Upper lobe of left lung (tissue), 6 donors: Measurements from ENCODE around the gene IRF5. TPM values are rescaled to one million over a fixed set of nuclear protein-coding genes. Genes with fewer than 3 reads are reported as not detected.

Experiments
- ATAC-seq, 2 donors: fragments of 200-7000 bp; cut with Tn5 transposase; one replicate each; pipeline ENCODE4 v1.9.1; 2022; ENCODE audit warnings: mild to moderate bottlenecking in 2 of 2, moderate library complexity in 2 of 2; ENCODE audit not compliant: low FRiP score in 2 of 2
- DNase-seq, 2 donors: peaks; one replicate each; pipeline ENCODE4 v3.0.0-alpha.2; 2019 to 2020
- H3K27ac ChIP-seq, 4 donors: fragments of 200-600 bp; sonication (generic); one replicate each; pipeline ENCODE4 v1.5.1; 2016 to 2019
- H3K27me3 ChIP-seq, 4 donors: fragments of 200-600 bp; sonication (generic); one replicate each; pipeline ENCODE4 v1.5.1; 2017 to 2019
- H3K36me3 ChIP-seq, 4 donors: fragments of 200-600 bp; sonication (generic); one replicate each; pipeline ENCODE4 v1.5.1; 2016 to 2019
- H3K4me1 ChIP-seq, 4 donors: fragments of 200-600 bp; sonication (generic); one replicate each; pipeline ENCODE4 v1.5.1; 2018 to 2019
- H3K4me3 ChIP-seq, 4 donors: fragments of 200-600 bp; sonication (generic); one replicate each; pipeline ENCODE4 v1.5.1; 2017 to 2019; ENCODE audit warnings: mild to moderate bottlenecking in 2 of 4, moderate library complexity in 1 of 4
- H3K9me3 ChIP-seq, 4 donors: fragments of 200-600 bp; sonication (generic); one replicate each; pipeline ENCODE4 v1.5.1; 2018 to 2019
- EP300 ChIP-seq, 4 donors: sonication (generic); formaldehyde crosslinking; IDR thresholded peaks; one replicate each; pipeline ENCODE4 v1.5.1; 2017; ENCODE audit warnings: antibody characterized with exemption in 4 of 4, control low read depth in 2 of 4
- POLR2A ChIP-seq, 4 donors: fragments of 450-650 bp; IDR thresholded peaks; one replicate each; pipeline ENCODE4 v1.5.1; 2016 to 2017; ENCODE audit warnings: antibody characterized with exemption in 4 of 4, mild to moderate bottlenecking in 2 of 4
- POLR2AphosphoS5 ChIP-seq, 2 donors: sonication (generic); formaldehyde crosslinking; IDR thresholded peaks; one replicate each; pipeline ENCODE4 v1.5.1; 2017; ENCODE audit warnings: antibody characterized with exemption in 2 of 2
- WGBS, 2 donors: methylation state at CpG; one replicate each; pipeline ENCODE4 v1.1.5; 2017 to 2018; 5-methylcytosine and 5-hydroxymethylcytosine counted together
- total RNA-seq, 6 donors: library from RNA; depleted of rRNA in 4 of 6; stranded (reverse); fragments of >200 nt in 4 of 6; gene quantifications; one replicate each; pipeline versions ENCODE4 v1.1.0 to v1.2.1, GENCODE V29; 2016 to 2021
- TF ChIP-seq, protein P1 (sequence below), 6 experiments: fragments of 450-650 bp in 4 of 6; fragments of 200-600 bp in 2 of 6; sonication (generic) in 2 of 6; IDR thresholded peaks; one replicate each; pipeline ENCODE4 v1.5.1; 2016 to 2019; ENCODE audit warnings: antibody characterized with exemption in 6 of 6
- donor health status: DM: no; HTN: no; CAD: no; lungs with moderate emphysema.
- donor health status: DM: no; HTN: yes; CAD: no; lungs with severe emphysema.

IRF5 gene
- total RNA-seq, 6 donors from 2014 or later = 10.7 to 83.8 (median 45.8) TPM

DNA sequence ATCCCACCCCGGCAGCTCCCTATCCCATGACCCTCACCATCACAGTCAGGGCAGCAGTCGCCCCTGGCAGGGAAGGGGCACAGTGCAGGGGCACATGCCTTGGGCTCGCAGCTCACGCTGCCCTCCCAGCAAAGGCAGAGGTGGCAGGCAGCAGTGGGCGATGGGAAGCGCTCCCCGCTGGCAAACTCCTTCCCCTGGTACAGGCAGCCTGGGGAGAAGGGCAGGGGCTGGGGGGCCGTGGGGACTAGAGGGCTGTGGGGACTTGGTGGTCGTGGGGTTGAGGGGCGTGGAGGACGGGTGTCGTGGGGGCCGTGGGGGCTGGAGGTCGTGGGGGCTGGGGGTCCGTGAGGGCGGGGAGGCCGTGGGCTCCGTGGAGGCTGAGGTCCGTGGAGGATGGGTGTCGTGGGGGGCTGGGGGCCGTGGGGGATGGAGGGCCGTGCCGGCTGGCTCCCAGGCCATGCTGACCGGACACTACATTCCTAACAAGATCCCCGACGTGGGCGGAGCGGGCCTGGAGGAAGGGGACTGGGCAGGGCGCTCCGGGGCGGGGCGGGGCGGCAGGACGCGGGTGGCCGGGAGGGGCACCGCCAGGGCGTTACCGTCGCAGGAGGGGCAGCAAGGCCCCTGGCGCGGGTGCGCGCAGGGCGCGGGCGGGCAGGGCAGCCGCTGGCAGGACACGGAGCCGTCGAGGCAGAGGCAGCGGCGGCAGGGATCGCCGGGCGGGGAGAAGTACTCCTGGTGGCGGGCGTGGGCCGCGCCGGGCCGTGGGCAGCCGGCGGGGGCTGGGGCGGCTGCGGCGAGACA, 47.2 kb upstream of the IRF5 start:
- DNase-seq (peak in 1 of 2 donors; percentile 89), ATAC-seq (peak in 1 of 2 donors; percentile 41)
- WGBS, 2 donors = 39 to 61% methylated on average over 17 to 24 of the region's 67 CpGs
- Histone ChIP-seq H3K4me1 (peaks cover 0 to 14% (median 3%) of the 10 kb centered on the region in 4 donors), H3K36me3 (no peaks in the 10 kb centered on the region), H3K4me3 (peak overlapping the region in 3 of 4 donors; percentile 28 to 38 (median 35)), H3K9me3 (no peaks in the 10 kb centered on the region), H3K27ac (no peak overlapping the region), H3K27me3 (peaks cover 0 to 13% (median 11%) of the 10 kb centered on the region in 4 donors)
- TF ChIP-seq POLR2AphosphoS5 (IDR thresholded peaks at IDR 0.05) (no peak), POLR2A (IDR thresholded peaks at IDR 0.05) (no peak), EP300 (IDR thresholded peaks at IDR 0.05) (no peak)
- TF ChIP-seq, protein P1, sequence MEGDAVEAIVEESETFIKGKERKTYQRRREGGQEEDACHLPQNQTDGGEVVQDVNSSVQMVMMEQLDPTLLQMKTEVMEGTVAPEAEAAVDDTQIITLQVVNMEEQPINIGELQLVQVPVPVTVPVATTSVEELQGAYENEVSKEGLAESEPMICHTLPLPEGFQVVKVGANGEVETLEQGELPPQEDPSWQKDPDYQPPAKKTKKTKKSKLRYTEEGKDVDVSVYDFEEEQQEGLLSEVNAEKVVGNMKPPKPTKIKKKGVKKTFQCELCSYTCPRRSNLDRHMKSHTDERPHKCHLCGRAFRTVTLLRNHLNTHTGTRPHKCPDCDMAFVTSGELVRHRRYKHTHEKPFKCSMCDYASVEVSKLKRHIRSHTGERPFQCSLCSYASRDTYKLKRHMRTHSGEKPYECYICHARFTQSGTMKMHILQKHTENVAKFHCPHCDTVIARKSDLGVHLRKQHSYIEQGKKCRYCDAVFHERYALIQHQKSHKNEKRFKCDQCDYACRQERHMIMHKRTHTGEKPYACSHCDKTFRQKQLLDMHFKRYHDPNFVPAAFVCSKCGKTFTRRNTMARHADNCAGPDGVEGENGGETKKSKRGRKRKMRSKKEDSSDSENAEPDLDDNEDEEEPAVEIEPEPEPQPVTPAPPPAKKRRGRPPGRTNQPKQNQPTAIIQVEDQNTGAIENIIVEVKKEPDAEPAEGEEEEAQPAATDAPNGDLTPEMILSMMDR (IDR thresholded peaks at IDR 0.05) = peak in 1 of 6 experiments; percentile 28

DNA sequence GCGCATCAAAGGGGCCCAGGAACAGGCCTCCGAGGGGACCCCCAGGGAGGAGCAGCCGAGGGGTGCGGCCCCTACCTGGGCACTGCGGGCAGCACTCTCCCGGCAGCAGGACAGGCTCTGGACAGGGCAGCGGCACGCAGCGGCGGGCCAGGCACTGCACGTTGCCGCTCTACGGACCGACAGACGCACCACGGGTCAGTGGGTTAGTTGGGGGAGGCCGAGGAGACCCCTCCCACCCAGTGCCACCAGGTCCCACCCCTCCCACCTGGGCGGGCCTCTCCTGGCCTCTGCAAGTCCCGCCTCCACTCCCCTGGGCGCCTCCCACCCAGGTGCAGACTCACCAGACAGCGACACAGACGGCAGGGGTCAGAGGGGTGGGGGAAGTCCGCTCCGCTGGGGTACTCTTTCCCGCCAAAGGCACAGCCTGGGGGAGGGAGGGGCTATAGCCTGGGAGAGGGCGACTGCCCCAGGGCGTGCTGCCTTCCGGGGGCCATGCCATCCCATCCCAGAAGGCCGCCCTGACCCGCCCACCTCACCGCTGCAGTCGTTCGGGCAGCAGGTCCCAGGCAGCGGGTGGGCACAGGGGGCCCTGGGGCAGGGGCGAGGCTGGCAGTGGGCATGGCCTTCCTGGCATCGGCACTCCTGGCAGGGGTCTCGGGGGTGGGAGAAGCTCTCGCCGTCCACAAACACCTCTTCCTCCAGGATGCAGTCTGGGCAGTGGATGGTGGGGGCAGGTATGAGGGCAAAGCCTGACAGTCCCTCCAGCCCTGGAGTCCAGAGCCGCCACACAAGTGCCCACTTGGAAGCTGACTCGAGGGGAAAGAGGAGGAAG, 46.4 kb upstream of the IRF5 start:
- peak in 1 of 2 donors; percentile 2 for ATAC-seq
- no peaks in the 10 kb centered on the region for H3K36me3 ChIP-seq
- H3K27ac ChIP-seq = no peak overlapping the region
- peaks cover 0 to 13% (median 11%) of the 10 kb centered on the region in 4 donors for H3K27me3 ChIP-seq
- TF ChIP-seq, protein P1 (IDR thresholded peaks at IDR 0.05) = peak in 2 of 6 experiments; percentile 2 to 9
- TF ChIP-seq POLR2A (IDR thresholded peaks at IDR 0.05) (no peak), POLR2AphosphoS5 (IDR thresholded peaks at IDR 0.05) (no peak)
- peak in 1 of 2 donors; percentile 74 for DNase-seq
- peaks cover 0 to 14% (median 3%) of the 10 kb centered on the region in 4 donors for H3K4me1 ChIP-seq
- H3K9me3 ChIP-seq = no peaks in the 10 kb centered on the region
- peak overlapping the region in 3 of 4 donors; percentile 28 to 38 (median 35) for H3K4me3 ChIP-seq
- 27 to 50% methylated on average over 9 to 24 of the region's 41 CpGs for WGBS, 2 donors

DNA sequence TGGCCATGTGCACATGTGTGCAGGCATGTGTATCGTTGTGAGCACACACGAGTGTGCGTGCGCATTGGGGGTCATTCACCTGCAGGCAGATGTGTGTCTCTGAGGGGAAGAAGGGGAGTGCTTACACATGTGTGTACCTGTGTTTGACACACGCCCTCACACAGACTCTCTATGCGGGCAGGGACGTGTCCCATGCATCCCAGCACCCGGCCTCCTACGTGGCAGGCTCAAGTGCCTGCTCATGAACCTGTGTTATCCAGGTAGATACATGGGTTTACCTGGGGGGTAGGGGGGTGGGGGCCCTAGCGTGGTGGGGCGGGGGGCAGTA, 45.8 kb upstream of the IRF5 start:
- no peak overlapping the region for H3K27ac ChIP-seq
- H3K4me3 ChIP-seq = no peak overlapping the region
- DNase-seq (peak in 1 of 2 donors; percentile 16), ATAC-seq (no peak)
- peaks cover 0 to 13% (median 11%) of the 10 kb centered on the region in 4 donors for H3K27me3 ChIP-seq
- H3K9me3 ChIP-seq = no peaks in the 10 kb centered on the region
- no peaks in the 10 kb centered on the region for H3K36me3 ChIP-seq
- peaks cover 0 to 14% (median 3%) of the 10 kb centered on the region in 4 donors for H3K4me1 ChIP-seq
- 50 to 73% methylated on average over 6 to 11 of the region's 11 CpGs for WGBS, 2 donors
- TF ChIP-seq POLR2AphosphoS5 (IDR thresholded peaks at IDR 0.05) (no peak), EP300 (IDR thresholded peaks at IDR 0.05) (no peak), POLR2A (IDR thresholded peaks at IDR 0.05) (no peak)
- TF ChIP-seq, protein P1 (IDR thresholded peaks at IDR 0.05) = no peak

DNA sequence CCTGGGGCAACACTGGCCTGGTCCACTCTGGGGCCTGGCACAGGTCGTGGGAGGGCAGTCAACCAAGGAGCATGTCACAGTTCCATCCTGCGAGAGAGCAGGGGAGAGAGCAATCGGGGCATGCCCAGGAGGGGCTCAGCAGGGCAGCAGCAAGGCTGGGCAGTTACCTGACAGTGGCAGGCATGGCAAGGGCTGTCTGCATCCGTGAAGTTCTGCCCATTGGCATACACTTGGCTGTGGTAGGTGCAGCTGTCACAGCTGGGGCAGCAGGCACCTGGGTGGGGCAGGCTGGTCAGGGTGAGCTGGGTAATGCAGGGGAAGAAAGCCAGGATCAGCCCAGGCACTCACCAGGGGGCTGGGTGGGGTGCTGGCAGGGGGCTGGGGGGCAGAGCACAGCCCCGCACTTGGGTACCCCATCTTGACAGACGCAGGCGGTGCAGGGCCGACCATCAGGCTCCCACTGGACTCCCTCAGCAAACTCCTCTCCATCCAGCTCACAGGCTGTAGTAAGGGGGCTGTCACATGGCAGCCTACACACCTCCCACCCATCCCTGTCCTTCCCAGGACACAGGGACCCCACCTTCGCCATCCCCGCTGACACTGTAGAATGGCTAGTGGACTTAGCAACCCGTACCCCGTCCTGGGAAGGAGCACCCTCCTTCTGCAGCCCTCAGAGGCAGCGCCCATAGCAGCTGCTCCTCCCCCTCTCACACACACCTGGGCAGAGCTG, 45.0 kb upstream of the IRF5 start:
- peaks cover 0 to 13% (median 11%) of the 10 kb centered on the region in 4 donors for H3K27me3 ChIP-seq
- DNase-seq (peak in 1 of 2 donors; percentile 55), ATAC-seq (peak in 1 of 2 donors; percentile 9)
- 86 to 98% methylated on average over 6 to 13 of the region's 13 CpGs for WGBS, 2 donors
- no peak overlapping the region for H3K4me3 ChIP-seq
- no peaks in the 10 kb centered on the region for H3K9me3 ChIP-seq
- no peaks in the 10 kb centered on the region for H3K36me3 ChIP-seq
- H3K4me1 ChIP-seq = peaks cover 0 to 14% (median 3%) of the 10 kb centered on the region in 4 donors
- no peak overlapping the region for H3K27ac ChIP-seq
- TF ChIP-seq POLR2A (IDR thresholded peaks at IDR 0.05) (no peak), POLR2AphosphoS5 (IDR thresholded peaks at IDR 0.05) (no peak), EP300 (IDR thresholded peaks at IDR 0.05) (no peak)
- TF ChIP-seq, protein P1 (IDR thresholded peaks at IDR 0.05) = no peak
